H9 (cell line): ENCODE data around the gene ABCA7. TPM values are rescaled to one million over a fixed set of nuclear protein-coding genes. Genes with fewer than 3 reads are reported as not detected.

Experiments used
- DNase-seq: peaks from one replicate; pipeline ENCODE4 v3.0.0-alpha.2; 2017
- H2AFZ ChIP-seq: one replicate; pipeline ENCODE4 v1.6.1; 2013; ENCODE audit warnings: mild to moderate bottlenecking, low read length, control low read depth, moderate library complexity
- H2AK5ac ChIP-seq: 2 replicates; pipeline ENCODE4 v1.6.1; 2013; ENCODE audit warnings: low read length, control low read depth, mixed read lengths; ENCODE audit not compliant: insufficient read length
- H2BK120ac ChIP-seq: one replicate; pipeline ENCODE4 v1.6.1; 2013; ENCODE audit warnings: low read depth, mild to moderate bottlenecking, low read length, control low read depth, inconsistent platforms; ENCODE audit not compliant: poor library complexity, severe bottlenecking
- H2BK12ac ChIP-seq: 2 replicates; pipeline ENCODE4 v1.6.1; 2013; ENCODE audit warnings: low read length, control low read depth, mixed read lengths, low read depth; ENCODE audit not compliant: insufficient read length
- H2BK15ac ChIP-seq: 2 replicates; pipeline ENCODE4 v1.6.1; 2013; ENCODE audit warnings: low read depth, low read length, control low read depth
- H2BK20ac ChIP-seq: one replicate; pipeline ENCODE4 v1.6.1; 2013; ENCODE audit warnings: low read depth, mild to moderate bottlenecking, low read length, control low read depth, inconsistent platforms; ENCODE audit not compliant: poor library complexity, severe bottlenecking
- H2BK5ac ChIP-seq: 2 replicates; pipeline ENCODE4 v1.6.1; 2013; ENCODE audit warnings: low read length, control low read depth, mixed read lengths; ENCODE audit not compliant: insufficient read length
- H3K14ac ChIP-seq: 2 replicates; pipeline ENCODE4 v1.6.1; 2013; ENCODE audit warnings: low read length, control low read depth; ENCODE audit not compliant: insufficient read depth
- H3K18ac ChIP-seq: 2 replicates; pipeline ENCODE4 v1.6.1; 2013; ENCODE audit warnings: low read depth, mild to moderate bottlenecking, mixed read lengths, low read length, control low read depth; ENCODE audit not compliant: insufficient read length
- H3K23ac ChIP-seq: 2 replicates; pipeline ENCODE4 v1.6.1; 2013; ENCODE audit warnings: low read length, control low read depth, mixed read lengths, low read depth; ENCODE audit not compliant: insufficient read length
- H3K23me2 ChIP-seq: 2 replicates; pipeline ENCODE4 v1.6.1; 2013; ENCODE audit warnings: low read depth, mild to moderate bottlenecking, mixed read lengths, low read length, control low read depth; ENCODE audit not compliant: insufficient read length, poor library complexity, severe bottlenecking
- H3K27ac ChIP-seq: 2 replicates; pipeline ENCODE4 v1.5.1; 2013; ENCODE audit warnings: low read length, control low read depth, mixed read lengths, low read depth; ENCODE audit not compliant: insufficient read length
- H3K27me3 ChIP-seq: 2 replicates; pipeline ENCODE4 v1.6.1; 2013; ENCODE audit warnings: low read length, control low read depth, inconsistent platforms; ENCODE audit not compliant: insufficient read depth
- H3K4ac ChIP-seq: 2 replicates; pipeline ENCODE4 v1.6.1; 2013; ENCODE audit warnings: low read depth, mild to moderate bottlenecking, control low read depth, inconsistent platforms, low read length, moderate library complexity
- H3K4me1 ChIP-seq: 2 replicates; pipeline ENCODE4 v1.6.1; 2013; ENCODE audit warnings: low read length, control low read depth, inconsistent platforms; ENCODE audit not compliant: insufficient read depth
- H3K4me2 ChIP-seq: 2 replicates; pipeline ENCODE4 v1.6.1; 2013; ENCODE audit warnings: low read length, control low read depth, mixed read lengths; ENCODE audit not compliant: insufficient read length, insufficient read depth
- H3K56ac ChIP-seq: 2 replicates; pipeline ENCODE4 v1.6.1; 2013; ENCODE audit warnings: low read depth, mild to moderate bottlenecking, mixed read lengths, low read length, control low read depth; ENCODE audit not compliant: insufficient read length
- H3K79me1 ChIP-seq: 2 replicates; pipeline ENCODE4 v1.6.1; 2013; ENCODE audit warnings: low read depth, mild to moderate bottlenecking, moderate library complexity, low read length, control low read depth, inconsistent platforms; ENCODE audit not compliant: insufficient read depth, poor library complexity, severe bottlenecking
- H3K79me2 ChIP-seq: 2 replicates; pipeline ENCODE4 v1.6.1; 2013; ENCODE audit warnings: low read length, control low read depth, inconsistent platforms; ENCODE audit not compliant: insufficient read depth
- H3K9ac ChIP-seq: 2 replicates; pipeline ENCODE4 v1.6.1; 2013; ENCODE audit warnings: low read length, control low read depth, mixed read lengths; ENCODE audit not compliant: insufficient read length; ENCODE audit errors: extremely low read depth
- H3K9me3 ChIP-seq: one replicate; pipeline ENCODE4 v1.6.1; 2013; ENCODE audit warnings: low read depth, low read length, inconsistent platforms; ENCODE audit not compliant: control insufficient read depth
- H3T11ph ChIP-seq: one replicate; pipeline ENCODE4 v1.6.1; 2013; ENCODE audit warnings: mild to moderate bottlenecking, low read length, control low read depth, inconsistent platforms
- H4K20me1 ChIP-seq: one replicate; pipeline ENCODE4 v1.6.1; 2013; ENCODE audit not compliant: control insufficient read depth, insufficient read length, insufficient read depth
- H4K5ac ChIP-seq: 2 replicates; pipeline ENCODE4 v1.6.1; 2013; ENCODE audit warnings: low read depth, mild to moderate bottlenecking, mixed read lengths, low read length, control low read depth; ENCODE audit not compliant: insufficient read length
- H4K8ac ChIP-seq: replicated peaks from 2 replicates; pipeline ENCODE4 v1.6.1; 2013; ENCODE audit warnings: low read length, control low read depth, mixed read lengths, low read depth; ENCODE audit not compliant: insufficient read length
- H4K91ac ChIP-seq: 2 replicates; pipeline ENCODE4 v1.6.1; 2013; ENCODE audit warnings: low read depth, mild to moderate bottlenecking, moderate library complexity, mixed read lengths, low read length, control low read depth; ENCODE audit not compliant: insufficient read length
- H3K27ac Mint-ChIP-seq, 3 experiments: 2 replicates in 2 of 3; 3 replicates in 1 of 3; pipeline ENCODE4 v1.8.0; 2020 to 2021; ENCODE audit warnings: mixed read lengths in 3 of 3, mild to moderate bottlenecking in 1 of 3, moderate library complexity in 1 of 3
- H3K27me3 Mint-ChIP-seq: 2 replicates; pipeline ENCODE4 v1.8.0; 2021; ENCODE audit warnings: low read depth, mild to moderate bottlenecking, moderate library complexity, mixed read lengths
- H3K36me3 Mint-ChIP-seq, 3 experiments: 2 replicates in 2 of 3; 3 replicates in 1 of 3; pipeline ENCODE4 v1.8.0; 2020 to 2021; ENCODE audit warnings: low read depth in 3 of 3, mixed read lengths in 3 of 3; ENCODE audit not compliant: insufficient read depth in 1 of 3
- H3K4me1 Mint-ChIP-seq, 2 experiments: 2 replicates each; pipeline ENCODE4 v1.8.0; 2020; ENCODE audit warnings: mixed read lengths in 2 of 2
- H3K4me3 Mint-ChIP-seq, 2 experiments: 2 replicates in 1 of 2; 3 replicates in 1 of 2; pipeline ENCODE4 v1.8.0; 2020 to 2021; ENCODE audit warnings: mild to moderate bottlenecking in 2 of 2, mixed read lengths in 2 of 2, moderate library complexity in 1 of 2
- H3K9me3 Mint-ChIP-seq, 2 experiments: 2 replicates in 1 of 2; 3 replicates in 1 of 2; pipeline ENCODE4 v1.8.0; 2020; ENCODE audit warnings: mild to moderate bottlenecking in 2 of 2, mixed read lengths in 2 of 2, moderate library complexity in 1 of 2
- CTCF ChIP-seq: fragments of 200-600 bp; sonication (generic); conservative IDR thresholded peaks from 3 replicates; pipeline ENCODE4 v1.8.0; 2021; ENCODE audit warnings: antibody characterized with exemption, mild to moderate bottlenecking
- WGBS: extraction: QIAGEN DNeasy Blood & Tissue Kit; methylation state at CpG from one replicate; pipeline ENCODE4 v1.1.7; 2013; ENCODE audit warnings: missing lambda C conversion rate, low lambda C conversion rate, mixed read lengths; ENCODE audit not compliant: insufficient read length; ENCODE audit errors: extremely low coverage; 5-methylcytosine and 5-hydroxymethylcytosine counted together
- total RNA-seq: library from RNA; stranded (reverse); gene quantifications from 2 replicates; pipeline ENCODE4 v1.2.1, GENCODE V29; 2021

ABCA7 gene
- total RNA-seq, 1 experiment from 2014 or later = 34.6 TPM

- Histone ChIP-seq H3K79me2 (no peaks in the 10 kb centered on the region; the same call in 1 of the 2 replicates), H3T11ph (no peak overlapping the region), H2BK20ac (no peak overlapping the region), H3K18ac (no peak overlapping the region), H2AK5ac (no peak overlapping the region), H2BK12ac (no peak overlapping the region), H3K9me3 (no peaks in the 10 kb centered on the region), H3K79me1 (no peaks in the 10 kb centered on the region), H3K27ac (no peak overlapping the region), H3K4me2 (no peak overlapping the region), H2BK5ac (no peak overlapping the region), H4K8ac (no peak overlapping the region), H2AFZ (no peak overlapping the region), H3K23ac (no peak overlapping the region), H3K4ac (no peak overlapping the region), H3K4me1 (no peaks in the 10 kb centered on the region), H3K56ac (no peak overlapping the region), H3K9ac (no peak overlapping the region), H3K14ac (no peak overlapping the region), H3K23me2 (no peaks in the 10 kb centered on the region), H2BK15ac (no peak overlapping the region), H4K20me1 (no peaks in the 10 kb centered on the region), H4K5ac (no peak overlapping the region), H3K27me3 (no peaks in the 10 kb centered on the region), H2BK120ac (no peak overlapping the region), H4K91ac (no peak overlapping the region)
- no peak for DNase-seq
- no peak for TF ChIP-seq CTCF
- WGBS = no CpG with 5 or more reads among the region's 25 CpGs
- Mint-ChIP-seq H3K4me1 (peaks cover 2 to 14% of the 10 kb centered on the region in 2 experiments; a peak in 3 of 4 replicates), H3K36me3 (peaks cover 0 to 19% (median 7%) of the 10 kb centered on the region in 3 experiments; a peak in 3 of 7 replicates), H3K27me3 (peaks cover 1% of the 10 kb centered on the region), H3K9me3 (no peaks in the 10 kb centered on the region), H3K4me3 (no peak overlapping the region), H3K27ac (no peak overlapping the region)
Observed at GRCh38 chr19:1107661-1108261, 67.9 kb downstream of the ABCA7 start.
